PC-3 (cell line): Measurements from ENCODE around the gene PPP6C.

Source experiments
- EZH2 ChIP-seq: fragments of 300-600 bp; sonication (generic); IDR thresholded peaks from one replicate; pipeline ENCODE4 v1.6.1; 2017; ENCODE audit warnings: antibody characterized with exemption, mild to moderate bottlenecking, low read length; ENCODE audit not compliant: unreplicated experiment
- EZH2phosphoT487 ChIP-seq: fragments of 300-600 bp; sonication (generic); IDR thresholded peaks from 2 replicates; pipeline ENCODE4 v1.6.1; 2018; ENCODE audit warnings: mild to moderate bottlenecking, antibody characterized with exemption, low read length, borderline replicate concordance
- TF ChIP-seq, protein P1 (sequence below): fragments of 300-600 bp; sonication (generic); conservative IDR thresholded peaks from 2 replicates; pipeline ENCODE4 v1.5.1; 2017; ENCODE audit warnings: antibody characterized with exemption, low read depth, mild to moderate bottlenecking, low read length

DNA sequence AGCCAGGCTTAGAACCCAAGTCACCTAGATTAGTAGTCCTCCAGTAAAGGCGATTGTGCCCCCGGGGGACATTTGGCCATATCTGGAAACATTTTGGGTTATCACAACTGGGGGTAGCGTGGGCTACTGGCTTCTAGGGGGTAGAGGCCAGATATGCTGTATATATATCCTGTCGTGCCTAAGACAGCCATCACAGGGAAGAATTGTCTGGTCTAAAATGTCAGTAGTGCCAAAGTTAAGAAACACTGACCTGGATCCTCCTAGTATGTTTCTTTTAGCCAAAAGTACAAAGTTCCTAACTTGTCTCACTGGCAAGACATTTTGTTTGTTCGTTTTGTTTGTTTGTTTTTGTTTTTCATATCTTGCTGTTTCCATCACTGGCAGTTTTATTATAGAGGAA, 24.6 kb upstream of the PPP6C start:
- TF ChIP-seq EZH2 (no peak), EZH2phosphoT487 (no peak)
- TF ChIP-seq, protein P1, sequence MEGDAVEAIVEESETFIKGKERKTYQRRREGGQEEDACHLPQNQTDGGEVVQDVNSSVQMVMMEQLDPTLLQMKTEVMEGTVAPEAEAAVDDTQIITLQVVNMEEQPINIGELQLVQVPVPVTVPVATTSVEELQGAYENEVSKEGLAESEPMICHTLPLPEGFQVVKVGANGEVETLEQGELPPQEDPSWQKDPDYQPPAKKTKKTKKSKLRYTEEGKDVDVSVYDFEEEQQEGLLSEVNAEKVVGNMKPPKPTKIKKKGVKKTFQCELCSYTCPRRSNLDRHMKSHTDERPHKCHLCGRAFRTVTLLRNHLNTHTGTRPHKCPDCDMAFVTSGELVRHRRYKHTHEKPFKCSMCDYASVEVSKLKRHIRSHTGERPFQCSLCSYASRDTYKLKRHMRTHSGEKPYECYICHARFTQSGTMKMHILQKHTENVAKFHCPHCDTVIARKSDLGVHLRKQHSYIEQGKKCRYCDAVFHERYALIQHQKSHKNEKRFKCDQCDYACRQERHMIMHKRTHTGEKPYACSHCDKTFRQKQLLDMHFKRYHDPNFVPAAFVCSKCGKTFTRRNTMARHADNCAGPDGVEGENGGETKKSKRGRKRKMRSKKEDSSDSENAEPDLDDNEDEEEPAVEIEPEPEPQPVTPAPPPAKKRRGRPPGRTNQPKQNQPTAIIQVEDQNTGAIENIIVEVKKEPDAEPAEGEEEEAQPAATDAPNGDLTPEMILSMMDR, result no peak
